ENCODE measurements around the gene DDX18.

DNA sequence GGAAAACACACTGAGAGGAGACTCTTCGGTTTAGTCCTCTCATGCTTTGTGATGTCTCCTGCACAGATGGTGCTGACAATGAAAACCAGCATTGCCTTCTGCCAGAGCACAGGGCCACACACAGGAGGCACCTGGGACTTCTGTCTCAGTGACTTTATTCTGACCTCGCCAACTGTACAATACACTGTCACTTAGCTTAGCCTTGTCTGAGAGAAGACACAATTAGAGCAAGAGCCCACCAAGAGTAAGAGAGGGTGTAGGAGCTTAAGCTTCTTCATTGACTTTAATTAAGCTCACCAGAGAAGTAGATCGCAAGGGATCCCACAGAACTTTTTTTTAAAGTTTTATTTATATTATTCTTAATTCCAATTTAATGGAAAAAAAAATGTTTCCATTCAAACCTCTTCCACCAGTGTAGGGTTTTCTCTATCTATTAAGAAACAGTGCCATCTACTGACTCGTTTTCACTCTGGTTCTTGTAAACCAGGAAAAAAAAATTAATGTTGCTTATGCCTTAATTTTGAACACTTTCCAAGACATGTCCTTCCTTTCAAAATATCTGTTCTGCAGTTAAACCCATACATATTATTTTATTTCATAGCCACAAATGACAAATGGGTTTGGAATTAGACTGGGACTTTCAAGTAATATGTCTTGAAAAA lies 42.4 kb upstream of the DDX18 start:
- no peak for TF ChIP-seq CTCF (IDR thresholded peaks at IDR 0.05)
- TF ChIP-seq POLR2A (IDR thresholded peaks at IDR 0.05): no peak

Measured in uterus (tissue), 2 donors.